GM12878 (cell line): Measurements from ENCODE around the gene CCDC178. TPM values are rescaled to one million over a fixed set of nuclear protein-coding genes. Genes with fewer than 3 reads are reported as not detected.

Experiments used
- ATAC-seq: fragments of 200-7000 bp; cut with Tn5 transposase; 3 replicates; pipeline ENCODE4 v1.9.1; 2020; ENCODE audit warnings: mild to moderate bottlenecking, moderate library complexity
- BruUV-seq: library from RNA; stranded (reverse); fragments of 400-500 nt; replicated peaks from 2 replicates; lab custom pipeline; 2021; lab: Mats Ljungman, UMichigan
- CTCF ChIA-PET: fragments of 300-600 bp; sonication (Branson Sonifier 250); formaldehyde crosslinking; extraction: SDS; loops from one replicate; lab custom pipeline; 2021; ENCODE audit warnings: inconsistent platforms; lab: Yijun Ruan, JAX
- POLR2A ChIA-PET: fragments of 350-600 bp; formaldehyde crosslinking; extraction: SDS; loops from one replicate; lab custom pipeline; 2021; ENCODE audit warnings: inconsistent platforms; lab: Charles Lee
- RAD21 ChIA-PET: fragments of 300-600 bp; sonication (Branson Sonifier 250); formaldehyde crosslinking; loops from one replicate; lab custom pipeline; 2023; ENCODE audit warnings: antibody characterized with exemption; ENCODE audit not compliant: unreplicated experiment; lab: Charles Lee
- SMC1A ChIA-PET: fragments of 300-600 bp; sonication (Branson Sonifier 250); formaldehyde crosslinking; loops from one replicate; lab custom pipeline; 2023; ENCODE audit not compliant: unreplicated experiment, uncharacterized antibody; lab: Charles Lee
- DNase-seq: peaks from one replicate; pipeline ENCODE4 v3.0.0-alpha.2; 2011; ENCODE audit warnings: low read depth, low spot score
- FAIRE-seq: peaks from 3 replicates; lab custom pipeline; 2011; peaks lifted over from hg19 to GRCh38; lab: Jason Lieb, UNC
- H2AFZ ChIP-seq: 2 replicates; pipeline ENCODE4 v1.6.0; 2011; ENCODE audit warnings: low read depth, low read length, control low read depth; ENCODE audit not compliant: control insufficient read depth
- H3K27ac ChIP-seq: 2 replicates; pipeline ENCODE4 v1.5.1; 2011; ENCODE audit warnings: control low read depth; ENCODE audit not compliant: control insufficient read depth, insufficient read depth
- H3K27me3 ChIP-seq, 2 experiments: replicated peaks in 1 of 2; 2 replicates each; pipeline versions ENCODE4 v1.6.0 to v1.6.1; 2011; ENCODE audit warnings: low read length in 1 of 2; ENCODE audit not compliant: control insufficient read depth in 2 of 2, insufficient read depth in 2 of 2
- H3K36me3 ChIP-seq, 2 experiments: 2 replicates each; pipeline ENCODE4 v1.5.1; 2011; ENCODE audit warnings: low read length in 1 of 2; ENCODE audit not compliant: control insufficient read depth in 2 of 2, insufficient read depth in 2 of 2
- H3K4me1 ChIP-seq: 2 replicates; pipeline ENCODE4 v1.6.1; 2011; ENCODE audit warnings: mild to moderate bottlenecking, low read length, moderate library complexity, mixed read lengths; ENCODE audit not compliant: control insufficient read depth, insufficient read depth
- H3K4me2 ChIP-seq: 2 replicates; pipeline ENCODE4 v1.6.0; 2011; ENCODE audit warnings: control low read depth; ENCODE audit not compliant: control insufficient read depth, insufficient read depth
- H3K4me3 ChIP-seq: fragments of 200-600 bp; sonication (generic); 2 replicates; pipeline ENCODE4 v1.5.1; 2016
- H3K79me2 ChIP-seq: 2 replicates; pipeline ENCODE4 v1.6.0; 2011; ENCODE audit warnings: low read length; ENCODE audit not compliant: control insufficient read depth, insufficient read depth
- H3K9ac ChIP-seq: 2 replicates; pipeline ENCODE4 v1.8.0; 2011; ENCODE audit warnings: low read length, control low read depth, mixed read lengths; ENCODE audit not compliant: control insufficient read depth, insufficient read depth
- H3K9me3 ChIP-seq: replicated peaks from 3 replicates; pipeline ENCODE4 v1.5.1; 2011; ENCODE audit warnings: mild to moderate bottlenecking, low read length; ENCODE audit not compliant: control insufficient read depth, insufficient read depth
- H4K20me1 ChIP-seq: 2 replicates; pipeline ENCODE4 v1.6.0; 2011; ENCODE audit not compliant: control insufficient read depth, insufficient read depth
- ATF2 ChIP-seq: IDR thresholded peaks from 2 replicates; pipeline ENCODE4 v1.6.1; 2012; ENCODE audit warnings: low read length, inconsistent platforms
- CREM ChIP-seq: IDR thresholded peaks from 2 replicates; pipeline ENCODE4 v1.6.1; 2014; ENCODE audit warnings: antibody characterized with exemption, low read depth
- KLF5 ChIP-seq: fragments of 450-650 bp; IDR thresholded peaks from 2 replicates; pipeline ENCODE4 v1.6.1; 2014; ENCODE audit warnings: mild to moderate bottlenecking; ENCODE audit not compliant: partially characterized antibody
- MEF2B ChIP-seq: fragments of 450-650 bp; IDR thresholded peaks from 2 replicates; pipeline ENCODE4 v1.6.1; 2018; ENCODE audit warnings: mild to moderate bottlenecking, moderate library complexity; ENCODE audit not compliant: partially characterized antibody, poor library complexity, severe bottlenecking
- MYC ChIP-seq: IDR thresholded peaks from 2 replicates; pipeline ENCODE4 v1.6.1; 2011; ENCODE audit warnings: mild to moderate bottlenecking, low read length, moderate library complexity, inconsistent platforms; ENCODE audit not compliant: insufficient read depth, insufficient replicate concordance, insufficient read length, severe bottlenecking
- NR2C2 ChIP-seq: IDR thresholded peaks from 2 replicates; pipeline ENCODE4 v1.6.1; 2011; ENCODE audit warnings: borderline replicate concordance, low read depth; ENCODE audit not compliant: control insufficient read depth, insufficient read length
- RELA ChIP-seq: fragments of 450-650 bp; IDR thresholded peaks from 2 replicates; pipeline ENCODE4 v1.8.0; 2014; ENCODE audit warnings: borderline replicate concordance; ENCODE audit not compliant: partially characterized antibody
- STAT3 ChIP-seq: IDR thresholded peaks from 2 replicates; pipeline ENCODE4 v1.6.1; 2011; ENCODE audit warnings: low read depth, low read length, improper control_type of control experiment
- WGBS: methylation state at CpG from one replicate; pipeline ENCODE4 v1.1.6; 2016; ENCODE audit warnings: low lambda C conversion rate; ENCODE audit not compliant: insufficient replicate concordance, insufficient coverage; ENCODE audit errors: missing lambda C conversion rate; 5-methylcytosine and 5-hydroxymethylcytosine counted together
- in situ Hi-C: fragments of 300-500 bp; cut with MboI; formaldehyde crosslinking; loops from 9 replicates; pipeline ENCODE4 v1.14.3; 2018; ENCODE audit warnings: mixed read lengths
- intact Hi-C: fragments of 100-400 bp; cut with micrococcal nuclease; formaldehyde crosslinking; loops from one replicate; pipeline ENCODE4 v1.14.2; 2022; ENCODE audit not compliant: unreplicated experiment
- polyA plus RNA-seq, 11 experiments: library from polyadenylated mRNA; depleted of rRNA in 4 of 11; unstranded in 6 of 11; stranded (reverse) in 5 of 11; fragments of >200 nt; fragmentation: Nextera tagmentation in 4 of 11; fragmentation: Illumina TruSeq in 1 of 11; extraction: Ambion mirVana in 4 of 11; extraction: Trizol in 1 of 11; gene quantifications; 1 replicate in 1 of 11; 2 replicates in 10 of 11; pipeline versions ENCODE4 v1.2.1 to v1.2.3, GENCODE V29; 2011 to 2016; ENCODE audit warnings: inconsistent platforms in 2 of 11, missing spikeins in 2 of 11, low read depth in 1 of 11
- total RNA-seq, 4 experiments: library from RNA; depleted of rRNA in 3 of 4; stranded (reverse); fragments of >200 nt in 3 of 4; fragmentation: Illumina TruSeq in 1 of 4; extraction: Trizol in 1 of 4; gene quantifications; 2 replicates each; pipeline versions ENCODE4 v1.2.1 to v1.2.3, GENCODE V29; 2013 to 2021
- TF ChIP-seq, protein P1 (sequence below): IDR thresholded peaks from 2 replicates; pipeline ENCODE4 v1.6.1; 2011; ENCODE audit warnings: mild to moderate bottlenecking, low read depth, low read length, moderate library complexity; ENCODE audit not compliant: insufficient replicate concordance
- TF ChIP-seq, protein P2 (sequence below): fragments of 450-650 bp; IDR thresholded peaks from 2 replicates; pipeline ENCODE4 v1.6.1; 2017; ENCODE audit warnings: antibody characterized with exemption, mild to moderate bottlenecking, moderate library complexity
- TF ChIP-seq, protein P3 (sequence below): IDR thresholded peaks from 2 replicates; pipeline ENCODE4 v1.6.1; 2012; ENCODE audit warnings: low read depth, low read length, improper control_type of control experiment

The CCDC178 gene
- total and polyA plus RNA-seq, 10 of the 15 experiments (the other 5 are each of a cell fraction or from before 2014, with no cell fraction given) = 0.04 TPM; not detected in 9

GRCh38 chr18:33014060-33014796 lies 426.3 kb downstream of the CCDC178 start:
- RAD21 ChIA-PET = no interaction called here
- no peak overlapping the region for H2AFZ ChIP-seq
- TF ChIP-seq NR2C2 = no peak
- TF ChIP-seq KLF5 = no peak
- TF ChIP-seq MYC = no peak
- no peak for TF ChIP-seq ATF2
- TF ChIP-seq MEF2B = no peak
- no peak for TF ChIP-seq STAT3
- TF ChIP-seq, protein P1, sequence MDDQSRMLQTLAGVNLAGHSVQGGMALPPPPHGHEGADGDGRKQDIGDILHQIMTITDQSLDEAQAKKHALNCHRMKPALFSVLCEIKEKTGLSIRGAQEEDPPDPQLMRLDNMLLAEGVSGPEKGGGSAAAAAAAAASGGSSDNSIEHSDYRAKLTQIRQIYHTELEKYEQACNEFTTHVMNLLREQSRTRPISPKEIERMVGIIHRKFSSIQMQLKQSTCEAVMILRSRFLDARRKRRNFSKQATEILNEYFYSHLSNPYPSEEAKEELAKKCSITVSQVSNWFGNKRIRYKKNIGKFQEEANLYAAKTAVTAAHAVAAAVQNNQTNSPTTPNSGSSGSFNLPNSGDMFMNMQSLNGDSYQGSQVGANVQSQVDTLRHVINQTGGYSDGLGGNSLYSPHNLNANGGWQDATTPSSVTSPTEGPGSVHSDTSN = no peak
- TF ChIP-seq, protein P2, sequence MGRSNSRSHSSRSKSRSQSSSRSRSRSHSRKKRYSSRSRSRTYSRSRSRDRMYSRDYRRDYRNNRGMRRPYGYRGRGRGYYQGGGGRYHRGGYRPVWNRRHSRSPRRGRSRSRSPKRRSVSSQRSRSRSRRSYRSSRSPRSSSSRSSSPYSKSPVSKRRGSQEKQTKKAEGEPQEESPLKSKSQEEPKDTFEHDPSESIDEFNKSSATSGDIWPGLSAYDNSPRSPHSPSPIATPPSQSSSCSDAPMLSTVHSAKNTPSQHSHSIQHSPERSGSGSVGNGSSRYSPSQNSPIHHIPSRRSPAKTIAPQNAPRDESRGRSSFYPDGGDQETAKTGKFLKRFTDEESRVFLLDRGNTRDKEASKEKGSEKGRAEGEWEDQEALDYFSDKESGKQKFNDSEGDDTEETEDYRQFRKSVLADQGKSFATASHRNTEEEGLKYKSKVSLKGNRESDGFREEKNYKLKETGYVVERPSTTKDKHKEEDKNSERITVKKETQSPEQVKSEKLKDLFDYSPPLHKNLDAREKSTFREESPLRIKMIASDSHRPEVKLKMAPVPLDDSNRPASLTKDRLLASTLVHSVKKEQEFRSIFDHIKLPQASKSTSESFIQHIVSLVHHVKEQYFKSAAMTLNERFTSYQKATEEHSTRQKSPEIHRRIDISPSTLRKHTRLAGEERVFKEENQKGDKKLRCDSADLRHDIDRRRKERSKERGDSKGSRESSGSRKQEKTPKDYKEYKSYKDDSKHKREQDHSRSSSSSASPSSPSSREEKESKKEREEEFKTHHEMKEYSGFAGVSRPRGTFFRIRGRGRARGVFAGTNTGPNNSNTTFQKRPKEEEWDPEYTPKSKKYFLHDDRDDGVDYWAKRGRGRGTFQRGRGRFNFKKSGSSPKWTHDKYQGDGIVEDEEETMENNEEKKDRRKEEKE = no peak
- no peak for TF ChIP-seq CREM
- no peak for TF ChIP-seq RELA
- TF ChIP-seq, protein P3, sequence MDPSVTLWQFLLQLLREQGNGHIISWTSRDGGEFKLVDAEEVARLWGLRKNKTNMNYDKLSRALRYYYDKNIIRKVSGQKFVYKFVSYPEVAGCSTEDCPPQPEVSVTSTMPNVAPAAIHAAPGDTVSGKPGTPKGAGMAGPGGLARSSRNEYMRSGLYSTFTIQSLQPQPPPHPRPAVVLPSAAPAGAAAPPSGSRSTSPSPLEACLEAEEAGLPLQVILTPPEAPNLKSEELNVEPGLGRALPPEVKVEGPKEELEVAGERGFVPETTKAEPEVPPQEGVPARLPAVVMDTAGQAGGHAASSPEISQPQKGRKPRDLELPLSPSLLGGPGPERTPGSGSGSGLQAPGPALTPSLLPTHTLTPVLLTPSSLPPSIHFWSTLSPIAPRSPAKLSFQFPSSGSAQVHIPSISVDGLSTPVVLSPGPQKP = no peak
- TF ChIP-seq, all 136 proteins: peak for 0
- no peaks in the 10 kb centered on the region for H3K9me3 ChIP-seq
- H3K27me3 ChIP-seq = no peaks in the 10 kb centered on the region
- in situ Hi-C loops (no loop called here), intact Hi-C loops (no loop called here)
- H3K27ac ChIP-seq = no peak overlapping the region
- H3K4me2 ChIP-seq = no peak overlapping the region
- FAIRE-seq (no peak), ATAC-seq (no peak), DNase-seq (no peak)
- WGBS = 45% methylated on average over 5 of the region's 5 CpGs
- ChIA-PET SMC1A (no interaction called here), POLR2A (no interaction called here), CTCF (no interaction called here)
- H3K9ac ChIP-seq = no peak overlapping the region
- no peaks in the 10 kb centered on the region for H3K36me3 ChIP-seq
- no TSS peak for BruUV-seq
- no peaks in the 10 kb centered on the region for H4K20me1 ChIP-seq
- H3K79me2 ChIP-seq = no peaks in the 10 kb centered on the region
- no peaks in the 10 kb centered on the region for H3K4me1 ChIP-seq
- no peak overlapping the region for H3K4me3 ChIP-seq
